NCI-H1048 (cell line): ENCODE measurements around the gene PSMG4.
"Not testable (repeated sequence)": the region's sequence is repeated elsewhere in the genome, so short reads cannot be mapped to it uniquely, and the experiment has no call there.

Source experiments
- DNase-seq: peaks from one replicate; lab custom pipeline; 2025; lab: John Stamatoyannopoulos, UW

PSMG4 gene

DNA sequence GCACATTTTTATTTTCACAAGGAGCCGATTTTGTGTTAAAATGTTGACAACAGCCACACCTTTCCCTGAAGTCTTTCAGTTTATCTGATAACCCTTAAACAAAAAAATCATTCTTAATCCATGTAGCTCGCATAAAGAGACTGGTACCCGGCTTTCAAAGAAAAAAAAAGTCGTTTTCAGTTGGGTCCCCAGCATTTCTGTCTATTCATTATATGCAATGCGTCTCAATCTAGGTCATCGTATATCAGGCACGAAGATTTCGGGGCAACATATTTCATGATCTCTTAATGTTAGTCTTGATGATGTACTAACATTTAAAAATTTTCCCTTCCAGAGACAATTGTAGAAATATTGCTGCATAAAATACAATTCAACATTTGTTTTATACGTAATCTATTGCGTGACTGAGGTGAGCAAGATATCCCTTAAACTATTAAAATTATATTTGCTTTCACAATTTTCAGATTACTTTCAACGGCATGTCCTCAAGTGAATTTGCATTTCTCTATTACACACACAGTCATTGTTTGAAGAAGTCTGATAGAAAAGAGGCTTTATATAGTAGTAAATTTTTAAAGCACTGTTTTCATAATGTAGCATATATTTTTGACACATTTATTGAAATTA lies 28.4 kb upstream of the PSMG4 start:
- peak; percentile 91 for DNase-seq

DNA sequence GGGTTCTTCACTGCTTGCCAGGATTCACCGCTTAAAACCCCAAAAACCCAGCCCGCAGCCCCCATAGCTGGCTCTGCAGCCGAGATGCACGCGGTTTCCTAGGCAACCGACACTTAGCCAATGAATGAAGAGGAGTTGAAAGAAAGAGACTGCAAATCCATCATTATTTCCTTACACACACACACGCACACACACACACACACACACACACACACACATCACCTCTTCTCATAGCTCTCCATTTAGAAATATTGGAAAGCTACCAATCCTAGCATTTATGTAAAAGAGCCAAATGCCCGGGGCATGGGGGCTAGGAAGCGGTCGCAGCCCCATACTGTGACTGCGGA lies 27.9 kb upstream of the PSMG4 start:
- DNase-seq = peak; percentile 89

DNA sequence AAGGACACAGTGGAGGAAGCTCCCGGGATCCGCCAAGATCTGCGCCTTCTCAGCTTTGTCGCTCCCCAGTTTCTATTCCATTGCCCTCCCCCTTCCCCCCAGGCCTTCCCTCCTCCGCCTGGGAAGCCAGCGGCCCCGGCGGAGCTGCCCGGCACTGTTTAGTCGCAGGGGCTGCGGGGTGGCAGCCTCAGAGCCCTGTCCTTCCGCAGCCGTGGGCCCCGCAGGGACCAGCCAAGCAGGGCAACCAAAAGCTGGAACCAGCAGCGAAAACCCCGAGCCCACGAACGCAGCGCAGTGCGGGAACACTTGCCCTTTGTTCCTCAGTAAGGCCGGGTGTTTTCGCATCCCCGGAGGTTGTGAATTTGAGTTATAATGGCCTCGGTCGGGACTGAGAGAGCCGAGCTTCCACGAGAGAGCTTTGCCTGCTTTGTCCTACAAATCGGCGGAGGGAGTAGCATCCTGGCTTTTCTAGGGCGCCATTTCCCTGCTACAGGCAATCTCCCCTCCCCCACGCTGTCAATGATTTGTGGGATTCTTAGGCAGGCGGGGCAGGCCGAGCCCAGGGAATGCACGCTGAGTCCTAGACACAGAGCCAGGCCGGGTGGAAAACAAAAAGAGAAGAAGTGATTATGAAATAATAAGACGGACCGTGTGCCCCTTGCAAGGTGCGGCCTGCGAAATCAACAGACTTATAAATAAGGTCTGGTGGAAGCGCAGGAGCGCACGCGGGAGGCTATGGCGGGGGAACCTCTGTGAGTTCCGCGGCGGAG lies 27.3 kb upstream of the PSMG4 start:
- peak; percentile 66 for DNase-seq

DNA sequence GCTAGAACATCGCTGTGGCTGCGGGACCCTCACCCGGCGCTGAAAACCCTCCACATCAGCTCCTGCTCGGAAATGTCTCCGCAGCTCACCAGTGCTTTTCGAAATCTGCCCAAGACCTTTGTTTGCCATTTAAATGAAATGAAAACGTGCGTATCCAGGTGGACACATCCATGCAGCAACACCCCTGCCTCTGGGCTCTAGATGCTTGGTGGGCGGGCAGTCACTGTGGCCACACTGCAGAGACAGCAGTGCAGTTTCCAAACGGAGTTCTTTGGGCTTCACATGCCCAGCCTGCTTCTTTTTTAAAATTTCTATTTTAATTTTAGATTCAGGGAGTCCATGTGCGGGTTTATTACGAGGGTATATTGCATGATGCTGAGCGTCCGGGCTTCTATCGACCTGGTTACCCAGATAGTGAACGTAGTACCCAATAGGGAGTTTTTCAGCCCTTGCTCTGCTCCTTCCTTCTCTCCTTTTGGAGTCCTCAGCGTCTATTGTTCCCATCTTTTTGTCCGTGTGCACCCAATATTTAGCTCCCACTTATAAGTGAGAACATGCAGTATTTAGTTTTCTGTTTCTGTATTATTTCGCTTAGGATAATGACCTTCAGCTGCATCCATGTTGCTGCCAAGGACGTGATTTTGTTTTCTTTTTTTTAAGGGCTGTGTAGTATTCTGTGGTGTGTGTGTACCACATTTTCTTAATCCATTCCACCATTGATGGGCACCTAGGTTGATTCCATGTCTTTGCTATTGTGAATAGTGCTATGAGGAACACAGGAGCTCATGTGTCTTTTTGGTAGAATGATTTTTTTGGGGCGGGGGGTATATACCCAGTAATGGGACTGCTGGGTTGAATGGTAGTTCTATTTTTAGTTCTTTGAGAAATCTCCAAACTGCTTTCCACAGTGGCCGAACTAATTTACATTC lies 26.5 kb upstream of the PSMG4 start:
- no peak for DNase-seq

DNA sequence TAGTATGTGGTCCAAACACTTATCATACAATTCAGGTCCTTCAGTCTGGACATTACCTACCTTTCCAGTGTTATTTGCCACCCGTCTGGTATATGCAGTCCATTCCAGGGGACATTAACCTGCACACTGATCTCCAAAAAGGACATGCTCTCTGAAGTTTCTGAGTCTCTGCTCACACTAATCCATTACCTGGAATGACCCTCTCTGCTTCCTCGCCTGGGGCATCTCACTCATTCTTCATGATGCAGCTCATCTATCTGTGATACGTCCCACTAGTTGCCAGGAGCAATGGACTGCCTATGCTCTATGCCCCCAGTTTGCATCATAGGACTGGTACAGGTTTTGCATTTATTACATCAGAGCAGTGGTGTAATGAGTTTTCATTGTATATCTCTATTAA lies 25.4 kb upstream of the PSMG4 start:
- DNase-seq = no peak

DNA sequence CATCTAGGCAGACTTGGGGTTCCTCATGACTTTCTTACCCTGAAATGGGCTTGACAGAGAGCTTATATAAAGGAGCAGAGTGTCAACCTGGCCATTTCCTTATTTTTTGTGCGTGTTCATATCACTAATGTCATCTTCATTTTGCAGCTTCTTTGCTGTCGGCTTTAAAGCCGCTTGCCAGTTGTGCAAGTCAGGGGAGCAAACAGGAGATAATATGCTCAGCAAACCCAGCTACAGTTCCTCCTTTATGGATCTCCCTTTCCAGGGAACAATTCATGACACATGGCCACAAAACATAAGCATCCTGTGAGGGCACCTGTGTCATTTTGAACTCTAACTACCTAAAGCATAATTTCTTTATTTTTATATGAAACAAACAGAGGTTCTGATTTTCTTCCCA lies 24.8 kb upstream of the PSMG4 start:
- DNase-seq = no peak

DNA sequence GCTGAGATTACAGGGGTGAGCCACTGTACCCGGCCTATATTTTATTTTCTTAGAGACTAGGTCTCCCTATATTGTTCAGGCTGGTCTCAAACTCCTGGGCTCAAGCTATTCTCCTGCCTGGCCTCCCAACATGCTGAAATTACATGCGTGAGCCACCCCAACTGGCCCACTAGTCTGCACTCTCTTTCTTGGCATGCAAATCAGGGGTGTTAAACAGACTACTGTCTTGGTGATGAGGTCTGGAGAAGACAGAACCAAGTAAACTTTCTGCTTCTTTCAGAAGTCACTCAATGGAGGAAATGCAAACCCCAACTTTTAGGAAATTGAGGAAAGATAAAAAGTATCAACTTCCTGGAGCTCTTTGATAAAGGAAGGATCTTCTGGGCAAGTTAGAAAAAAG lies 23.3 kb upstream of the PSMG4 start:
- DNase-seq = no peak

DNA sequence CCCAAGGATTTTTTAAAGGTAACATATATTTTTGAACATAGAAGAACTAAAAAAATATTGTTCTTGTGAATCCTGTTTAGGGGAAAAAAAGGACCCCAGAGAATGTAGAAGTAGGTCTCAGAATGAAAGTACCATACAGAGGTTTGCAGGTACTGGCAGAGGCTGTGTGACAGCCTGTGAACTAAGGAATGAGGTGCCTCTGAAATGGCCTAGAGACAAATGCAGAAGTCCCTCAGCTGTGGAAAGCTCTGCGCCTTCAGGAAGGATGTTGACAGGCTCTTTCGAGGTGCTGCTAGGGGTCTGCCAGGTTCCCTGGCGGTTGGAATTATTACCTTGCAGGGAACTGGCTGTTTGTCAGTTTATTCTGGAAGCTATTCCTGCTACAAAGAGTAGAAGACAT lies 22.7 kb upstream of the PSMG4 start:
- DNase-seq = no peak

DNA sequence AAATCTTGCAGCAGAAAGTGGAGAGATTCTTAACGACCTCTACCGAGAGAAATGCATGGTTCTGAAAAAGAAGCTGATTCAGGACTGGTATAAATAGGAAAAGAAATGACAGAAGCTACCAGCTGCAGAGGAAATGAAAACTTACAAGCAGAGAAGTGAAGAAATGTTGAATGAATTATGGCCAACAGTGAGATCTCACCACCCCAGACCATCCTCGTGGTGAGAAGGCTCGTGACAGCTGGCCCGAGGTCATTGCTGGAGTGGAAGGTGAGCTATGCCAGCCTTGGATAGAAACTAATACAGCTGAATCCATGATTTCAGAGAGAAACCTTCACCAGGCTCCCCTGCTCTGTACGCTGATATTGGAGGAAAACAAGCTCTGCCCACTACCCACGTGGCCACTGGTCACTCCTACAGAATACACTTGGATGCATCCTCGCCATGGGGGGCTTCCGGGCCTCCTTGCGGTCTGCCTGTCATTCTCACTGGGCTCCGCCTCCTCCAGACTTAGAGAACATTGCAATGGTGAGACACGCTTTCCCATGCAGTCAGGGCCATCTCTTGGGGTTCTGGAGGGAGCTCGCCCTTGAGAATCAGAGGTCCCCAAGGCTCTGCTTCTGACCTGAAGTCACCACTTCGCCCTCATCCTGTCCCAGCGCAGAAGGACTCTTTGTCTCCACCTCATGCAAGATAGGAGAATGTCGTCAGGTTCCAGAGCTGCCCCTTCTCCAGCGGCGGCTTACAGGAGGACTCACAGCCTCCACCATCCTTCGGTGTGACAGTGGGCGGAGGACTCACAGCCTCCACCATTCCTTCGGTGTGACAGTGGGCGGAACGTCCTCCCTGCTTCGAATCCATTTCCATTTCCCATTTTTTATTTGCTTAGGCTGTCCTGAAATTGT lies 20.7 kb upstream of the PSMG4 start:
- DNase-seq = no peak

DNA sequence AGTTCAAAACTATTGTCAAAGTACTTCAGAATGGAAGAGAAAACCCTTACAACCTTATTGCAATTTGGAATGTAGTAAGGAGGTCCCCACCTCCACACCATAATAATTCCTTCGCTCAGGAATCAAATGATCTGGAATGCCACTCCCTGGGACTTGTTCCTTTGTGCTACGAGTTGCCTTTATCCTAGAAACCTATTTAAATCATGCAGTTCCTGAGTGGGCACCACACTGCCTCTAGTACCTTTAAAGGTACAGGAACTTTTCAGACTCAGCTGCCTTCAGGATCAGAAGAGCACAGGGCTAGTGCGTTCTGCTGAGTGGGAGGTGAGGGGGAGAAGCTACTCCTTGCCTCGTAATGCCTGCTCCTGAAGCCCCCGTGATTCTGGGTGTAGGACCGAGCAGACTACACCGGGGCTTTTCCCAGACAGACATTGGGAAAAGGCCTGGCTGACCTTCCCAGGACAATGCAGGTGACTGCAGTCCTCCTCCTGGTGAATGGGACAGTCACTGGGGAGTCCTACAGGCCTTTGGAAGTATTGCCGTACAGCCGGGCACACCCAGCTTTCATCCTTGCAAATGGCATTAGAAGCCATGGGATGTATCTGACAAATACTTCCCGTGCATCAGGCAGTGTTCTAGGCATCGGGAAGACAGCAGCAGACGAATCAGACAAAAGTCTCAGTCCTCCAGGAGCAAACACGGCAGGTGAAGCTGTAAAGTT lies 19.5 kb upstream of the PSMG4 start:
- no peak for DNase-seq

DNA sequence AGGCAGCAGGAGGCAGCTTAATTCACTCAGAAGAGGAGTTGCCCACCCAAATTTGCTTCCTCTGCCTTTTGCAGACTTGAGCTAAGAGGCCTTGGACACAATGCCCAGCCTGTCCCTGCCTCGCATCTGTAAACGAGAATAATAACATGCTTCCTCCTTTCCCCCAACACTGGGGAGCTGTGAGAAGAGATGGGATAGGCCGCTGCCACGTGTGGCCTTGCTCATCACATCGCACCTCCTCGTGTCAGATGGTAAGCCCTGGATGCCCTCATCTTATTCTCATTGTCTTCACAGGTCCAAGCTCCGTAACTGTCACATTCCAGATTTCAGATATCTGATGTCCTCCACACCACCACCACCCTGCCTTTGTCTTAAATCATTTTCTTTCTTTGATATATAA lies 18.2 kb upstream of the PSMG4 start:
- no peak for DNase-seq

DNA sequence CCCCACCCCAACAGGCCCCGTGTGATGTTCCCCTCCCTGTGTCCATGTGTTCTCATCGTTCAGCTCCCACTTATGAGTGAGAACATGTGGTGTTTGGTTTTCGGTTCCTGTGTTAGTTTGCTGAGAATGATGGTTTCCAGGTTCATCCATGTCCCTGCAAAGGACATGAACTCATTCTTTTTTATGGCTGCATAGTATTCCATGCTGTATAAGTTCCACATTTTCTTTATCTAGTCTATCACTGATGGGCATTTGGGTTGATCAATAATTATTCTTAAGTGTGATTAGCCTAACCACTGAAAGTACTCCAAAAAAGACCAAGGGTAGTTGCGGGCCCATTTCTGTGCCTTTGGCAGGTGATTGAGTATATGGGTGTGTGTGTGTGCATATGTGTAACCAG lies 17.0 kb upstream of the PSMG4 start:
- not testable (repeated sequence) for DNase-seq

DNA sequence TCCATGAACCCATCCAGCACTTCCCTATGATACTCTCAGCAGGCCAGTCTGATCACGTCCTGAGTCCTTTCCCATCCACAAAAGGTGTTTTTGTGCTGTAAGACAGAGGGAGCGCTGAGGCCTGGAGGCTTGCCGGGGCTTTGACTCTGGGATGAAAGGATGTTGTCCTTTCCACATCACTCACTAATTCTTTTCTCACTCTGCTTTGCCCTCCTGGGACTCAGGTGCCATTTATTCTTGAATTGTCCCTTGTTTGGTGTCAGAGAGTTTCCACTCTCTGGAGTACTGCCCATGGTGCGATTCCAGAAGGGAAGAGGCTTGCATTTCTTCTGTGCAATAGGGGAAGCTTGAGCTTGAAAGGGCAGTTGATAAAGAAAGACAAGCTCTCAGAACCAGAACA lies 16.0 kb upstream of the PSMG4 start:
- no peak for DNase-seq

DNA sequence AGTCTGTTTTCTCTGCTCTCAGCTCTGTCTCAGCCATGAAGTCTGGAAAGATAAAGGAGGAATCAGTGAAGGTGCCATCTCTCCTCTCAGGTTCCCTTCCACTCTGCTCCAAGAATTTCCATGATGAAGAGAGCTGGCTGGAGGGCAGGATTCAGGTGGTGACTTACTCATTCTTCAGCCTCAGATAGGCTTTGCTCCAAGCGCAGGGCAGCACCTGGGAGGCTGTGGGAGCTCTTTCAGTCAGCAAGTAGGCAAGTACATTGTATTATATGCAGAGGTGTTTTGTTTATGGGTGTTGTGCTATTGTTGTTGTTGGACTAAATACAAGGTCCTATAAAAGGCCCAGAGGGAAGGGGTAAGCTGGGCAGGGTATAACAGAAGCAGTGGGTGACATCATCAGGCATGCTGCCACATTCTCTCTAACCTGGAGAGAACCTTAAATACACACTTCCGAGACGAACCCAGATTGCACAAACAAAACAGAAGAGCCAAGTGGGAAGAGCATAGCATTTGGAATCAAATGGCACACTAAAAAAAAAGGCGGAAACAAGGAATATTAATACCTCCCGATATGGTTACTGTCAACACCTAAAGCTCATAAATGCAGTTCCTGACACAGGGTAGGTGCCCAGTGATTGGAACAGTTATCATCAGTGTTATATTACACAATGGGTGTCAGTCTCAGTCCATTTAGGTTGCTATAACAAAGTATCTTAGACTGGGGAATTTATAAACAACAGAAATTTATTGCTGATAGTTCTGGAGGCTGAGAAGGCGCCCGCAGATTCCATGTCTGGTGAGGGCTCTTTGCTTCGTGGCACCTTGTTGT lies 14.5 kb upstream of the PSMG4 start:
- no peak for DNase-seq

DNA sequence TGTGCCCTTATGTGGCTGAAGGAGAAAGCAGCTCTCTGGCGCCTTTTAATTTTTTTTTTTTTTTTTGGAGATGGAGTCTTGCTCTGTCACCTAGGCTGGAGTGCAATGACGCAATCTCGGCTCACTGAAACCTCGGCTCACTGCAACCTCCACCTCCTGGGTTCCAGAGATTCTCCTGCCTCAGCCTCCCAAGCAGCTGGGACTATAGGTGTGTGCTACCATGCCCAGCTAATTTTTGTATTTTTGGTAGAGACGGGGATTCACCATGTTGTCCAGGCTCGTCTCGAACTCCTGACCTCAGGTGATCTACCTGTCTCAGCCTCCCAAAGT lies 13.9 kb upstream of the PSMG4 start:
- DNase-seq = not testable (repeated sequence)

DNA sequence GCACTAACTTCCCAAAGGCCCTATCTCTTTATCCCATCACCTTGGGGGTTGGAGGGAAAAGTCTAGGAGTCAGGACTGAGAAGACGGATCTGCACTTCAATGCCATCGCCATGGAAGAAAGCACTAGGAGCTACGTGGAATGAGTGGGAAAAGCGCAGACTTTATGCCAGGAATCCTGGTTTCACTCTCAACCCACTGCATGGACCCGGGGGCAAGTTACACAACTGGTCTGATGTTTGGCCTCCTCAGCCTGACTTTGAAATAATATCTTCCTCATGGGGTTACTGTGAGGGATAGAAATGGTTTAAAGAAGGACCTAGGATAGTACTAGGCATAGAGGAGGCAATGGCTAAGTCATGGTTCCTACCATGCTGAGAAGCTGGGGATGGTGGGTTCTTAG lies 13.5 kb upstream of the PSMG4 start:
- DNase-seq = no peak

DNA sequence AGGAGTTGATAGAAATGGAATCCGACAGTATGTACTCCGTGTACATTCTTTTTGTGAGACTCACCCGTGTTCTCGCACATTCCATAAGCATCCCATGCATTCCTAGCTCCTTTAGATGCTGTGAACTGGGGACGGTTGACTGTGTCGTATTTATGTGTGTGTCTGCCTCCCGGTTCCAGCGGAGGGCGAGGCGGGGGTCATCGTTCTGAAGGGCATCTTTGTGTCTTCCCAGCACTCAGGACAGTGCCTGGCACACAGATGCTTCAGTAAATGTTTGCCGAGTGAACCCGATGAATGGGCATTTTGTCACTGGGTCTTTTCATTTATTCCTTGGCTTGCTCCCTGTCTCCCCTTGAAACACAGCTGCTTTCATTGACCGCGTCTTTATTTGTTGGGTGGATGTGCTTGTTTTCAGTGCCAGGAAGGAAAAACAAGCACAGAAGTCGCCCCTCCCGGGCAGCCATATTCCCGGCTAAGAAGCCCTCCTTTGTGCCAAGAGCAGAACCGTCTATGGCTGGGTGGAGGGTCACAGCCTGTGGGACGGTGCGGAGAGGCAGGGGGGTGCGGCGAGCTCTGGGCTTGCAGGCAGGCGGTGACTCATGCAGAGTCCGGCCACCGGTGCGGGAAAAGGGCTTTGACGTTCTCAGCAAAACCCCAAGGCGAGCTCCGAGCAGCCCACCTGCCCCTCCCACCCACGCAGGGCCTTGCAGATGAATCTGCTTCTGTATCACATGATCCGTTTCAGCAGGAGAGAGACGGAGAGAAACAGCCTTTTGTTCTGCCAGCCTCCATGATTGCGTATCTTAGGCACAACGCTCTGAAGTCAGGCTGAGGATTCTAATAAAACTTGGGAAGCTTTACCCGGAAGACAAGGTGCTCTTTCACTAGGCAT lies 11.2 kb upstream of the PSMG4 start:
- DNase-seq = no peak

DNA sequence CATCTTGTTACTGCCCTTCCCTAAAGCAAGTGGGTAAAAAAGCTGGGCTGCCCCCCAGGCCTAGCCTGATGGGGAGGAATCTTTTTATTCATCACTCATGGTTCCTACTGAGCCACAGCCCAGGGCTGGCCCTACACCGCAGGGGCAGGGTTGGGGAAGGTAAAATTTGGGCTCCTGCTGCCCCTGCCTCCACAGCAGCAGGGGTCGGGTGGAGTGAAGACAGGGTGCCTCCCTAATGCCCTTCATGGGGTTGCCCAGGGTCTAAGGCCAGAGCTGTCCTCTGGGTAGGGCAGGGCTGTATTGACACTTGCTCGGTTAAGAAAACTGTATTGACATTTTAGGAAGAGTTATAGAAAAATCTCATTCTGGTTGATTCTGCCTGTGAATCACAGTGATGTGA lies 8.9 kb upstream of the PSMG4 start:
- no peak for DNase-seq

DNA sequence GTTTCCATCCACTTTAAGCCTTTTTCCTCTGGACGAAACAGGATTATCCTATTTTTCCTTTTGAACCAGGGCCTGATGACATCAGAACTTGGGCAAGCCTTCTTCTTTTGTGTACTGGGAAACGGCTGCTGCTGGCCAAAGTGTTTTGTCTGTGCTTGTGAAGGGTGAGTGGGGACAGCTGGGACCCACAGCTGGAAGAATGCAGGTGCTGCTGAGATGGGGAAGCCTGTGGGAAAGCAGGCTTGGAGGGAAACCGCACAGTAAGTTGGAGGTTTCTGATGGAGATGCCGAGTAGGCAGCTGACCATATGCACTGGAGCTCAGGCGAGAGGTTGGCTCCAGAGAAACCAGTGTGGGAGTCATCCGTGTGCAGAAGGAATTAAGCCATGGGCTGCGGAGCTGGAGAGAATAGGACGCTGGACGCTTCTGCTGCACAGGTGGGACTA lies 8.5 kb upstream of the PSMG4 start:
- DNase-seq = no peak
